NCI-H1436 treated with DMSO at 0.1 percent for 48 hours (cell line): ENCODE data around the gene PID1.

Experiments
- DNase-seq: peaks from one replicate; lab custom pipeline; 2025; lab: John Stamatoyannopoulos, UW

PID1 gene

DNA sequence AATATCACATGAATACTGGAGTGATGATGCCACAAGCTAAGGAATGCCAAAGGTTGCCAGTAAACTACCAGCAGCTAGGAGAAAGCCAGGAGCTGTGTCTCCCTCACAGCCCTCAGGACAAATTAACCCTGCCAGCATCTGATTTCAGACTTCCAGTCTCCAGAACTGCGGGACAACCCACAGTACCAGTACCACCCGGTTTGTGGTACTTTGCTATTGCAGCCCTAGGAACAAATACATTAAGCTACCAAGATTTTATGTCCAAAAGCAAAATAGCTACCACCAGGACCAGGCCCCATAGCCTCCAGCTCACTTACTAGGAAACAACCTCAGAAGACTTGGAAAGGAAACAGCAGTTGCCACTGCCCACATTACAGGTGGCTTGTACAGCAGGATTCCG lies 10.0 kb downstream of the PID1 start:
- no peak for DNase-seq

DNA sequence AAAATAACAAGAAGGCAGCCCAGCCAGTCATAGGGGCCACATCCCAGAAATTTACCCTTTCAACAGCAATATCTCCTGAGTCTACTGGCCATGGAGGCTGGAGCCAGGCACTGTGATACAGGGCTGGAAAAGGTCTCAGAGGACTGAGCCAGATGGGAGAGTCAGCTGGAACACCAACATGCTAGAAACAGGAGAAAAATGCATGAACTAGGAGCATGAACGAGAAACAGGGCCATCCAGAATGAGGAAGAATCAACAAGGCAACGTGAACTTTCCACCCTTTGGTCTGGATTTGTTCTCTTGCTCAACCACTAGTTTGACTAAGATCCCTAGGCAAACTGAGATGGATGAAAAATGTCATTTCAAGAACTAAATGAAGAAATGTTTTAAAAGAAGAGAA lies 13.1 kb downstream of the PID1 start:
- DNase-seq, result no peak

DNA sequence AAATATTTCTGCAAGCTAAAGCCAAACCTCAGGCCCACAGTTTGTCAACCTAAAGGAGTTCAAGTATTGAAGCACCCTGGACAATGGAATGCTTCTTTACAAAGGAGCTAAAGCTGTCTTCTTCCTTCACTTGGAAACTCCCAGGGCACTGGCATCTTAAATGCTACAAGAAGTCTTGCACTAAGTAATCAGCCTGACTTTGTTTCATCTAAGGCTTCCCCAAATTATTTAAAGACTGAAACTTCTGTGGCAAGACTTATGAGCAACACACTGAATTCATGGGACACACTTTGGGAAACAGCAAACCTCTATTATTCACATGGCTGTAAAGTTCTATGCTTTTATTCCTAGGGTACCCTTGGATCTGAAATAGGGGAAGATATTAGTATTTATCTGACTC lies 14.7 kb downstream of the PID1 start:
- no peak for DNase-seq

DNA sequence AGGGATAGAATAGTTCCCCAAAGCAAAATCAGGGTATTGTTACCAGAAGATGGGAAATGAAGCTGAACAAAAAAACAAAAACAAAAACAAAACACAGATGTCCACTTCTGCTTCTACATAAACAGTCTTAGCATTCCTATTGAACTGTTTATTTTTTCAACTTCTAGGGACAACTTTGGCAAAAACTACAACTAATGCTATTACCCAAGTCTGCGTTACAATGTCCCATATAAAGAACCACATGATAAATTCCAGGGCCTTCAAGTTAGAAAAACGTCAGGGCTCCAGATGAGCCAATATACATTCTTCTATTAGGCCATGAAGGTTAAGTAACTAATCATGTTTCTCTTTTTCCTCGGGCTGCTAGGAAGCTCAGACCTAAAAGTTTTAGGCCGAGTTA lies 16.9 kb downstream of the PID1 start:
- no peak for DNase-seq

DNA sequence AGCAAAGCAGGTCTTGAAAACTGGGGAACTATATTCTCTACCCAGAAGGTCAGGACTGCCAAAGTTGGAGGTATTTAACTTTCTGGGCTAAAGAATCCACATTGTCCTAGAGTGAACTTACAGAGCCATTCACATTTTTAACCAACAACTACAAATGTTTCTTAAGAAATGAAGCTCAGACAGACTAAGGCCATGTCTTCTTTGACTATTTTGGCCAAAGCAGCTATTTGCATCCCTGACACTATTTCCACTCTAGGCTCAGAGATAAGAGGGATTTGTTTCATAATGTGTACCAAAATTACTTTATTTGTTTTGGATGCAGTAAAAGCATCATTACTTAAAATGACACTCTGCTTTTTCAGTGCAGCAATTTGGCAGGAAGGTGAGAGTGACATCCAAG lies 18.1 kb downstream of the PID1 start:
- DNase-seq, result no peak

DNA sequence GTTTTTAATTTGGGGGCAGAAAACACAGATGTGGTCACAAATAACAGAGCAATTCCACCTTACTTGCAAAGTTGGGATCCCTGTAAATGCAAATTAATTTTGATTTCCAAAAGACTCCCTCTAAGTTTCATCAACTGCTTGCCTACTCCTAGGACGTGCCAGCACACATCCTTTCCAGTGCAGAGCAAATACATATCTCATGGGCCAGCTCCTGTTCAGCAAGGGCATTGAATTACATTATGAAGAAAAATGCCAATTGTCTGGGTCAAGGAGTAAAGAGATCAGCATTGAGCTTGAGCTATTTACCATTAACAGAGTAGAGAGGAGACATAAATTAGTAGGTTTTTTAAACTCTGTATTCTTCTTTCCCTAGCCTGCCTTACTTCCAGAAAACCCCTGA lies 18.8 kb downstream of the PID1 start:
- DNase-seq, result no peak

DNA sequence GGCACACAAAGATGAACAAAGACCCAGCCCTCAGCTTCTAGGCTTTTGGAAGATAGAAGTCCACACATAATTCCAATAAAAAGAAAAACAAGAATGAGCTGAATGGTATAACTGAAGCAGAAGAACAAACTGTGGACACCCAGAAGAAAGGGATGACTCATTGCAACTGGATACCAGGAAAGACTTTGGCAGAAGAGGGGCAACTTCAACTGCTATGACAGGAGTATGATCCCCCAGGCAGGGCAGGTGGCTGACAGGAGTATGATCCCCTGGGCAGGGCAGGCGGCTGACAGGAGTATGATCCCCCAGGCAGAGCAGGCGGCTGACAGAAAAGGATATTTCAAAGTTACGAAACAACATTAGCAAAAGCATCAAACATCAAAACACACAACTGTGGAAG lies 21.6 kb downstream of the PID1 start:
- DNase-seq, result no peak

DNA sequence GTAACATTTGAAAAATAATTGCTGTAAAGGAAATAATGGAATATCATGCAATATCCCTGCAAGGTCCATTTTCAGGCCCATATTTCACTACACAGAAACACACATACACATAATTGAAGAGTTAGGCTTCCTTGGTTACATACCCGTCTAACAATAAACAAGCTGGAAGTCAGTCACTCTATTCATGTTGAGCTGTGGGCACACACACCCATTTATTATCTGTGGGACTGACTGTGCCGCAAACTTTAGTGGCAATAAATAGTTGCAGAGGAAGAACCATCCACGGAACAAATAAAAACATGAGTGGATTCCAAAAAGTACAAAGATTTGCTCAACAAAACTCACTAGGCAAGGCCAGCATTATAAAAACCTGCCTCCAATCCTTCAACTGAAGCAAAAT lies 24.8 kb downstream of the PID1 start:
- DNase-seq, result no peak

DNA sequence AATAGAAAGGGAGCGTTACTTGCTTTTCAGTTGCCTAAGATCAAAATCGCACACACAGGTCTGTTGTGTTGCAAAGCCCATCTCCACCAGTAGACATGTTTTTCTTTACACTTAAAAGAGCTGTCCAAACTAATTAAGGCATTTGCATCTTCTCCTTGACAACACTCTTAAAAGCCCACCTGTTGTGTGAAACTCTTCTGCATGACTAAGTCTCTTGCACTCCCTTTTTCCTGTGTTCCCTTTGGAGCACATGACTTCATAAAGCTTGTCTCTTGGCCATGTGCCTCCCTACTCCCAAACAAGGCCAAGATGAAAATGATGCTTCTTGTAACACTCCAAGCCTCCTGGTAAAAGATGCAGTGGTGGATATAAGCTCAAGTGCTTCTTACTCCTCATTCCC lies 26.1 kb downstream of the PID1 start:
- DNase-seq, result no peak

DNA sequence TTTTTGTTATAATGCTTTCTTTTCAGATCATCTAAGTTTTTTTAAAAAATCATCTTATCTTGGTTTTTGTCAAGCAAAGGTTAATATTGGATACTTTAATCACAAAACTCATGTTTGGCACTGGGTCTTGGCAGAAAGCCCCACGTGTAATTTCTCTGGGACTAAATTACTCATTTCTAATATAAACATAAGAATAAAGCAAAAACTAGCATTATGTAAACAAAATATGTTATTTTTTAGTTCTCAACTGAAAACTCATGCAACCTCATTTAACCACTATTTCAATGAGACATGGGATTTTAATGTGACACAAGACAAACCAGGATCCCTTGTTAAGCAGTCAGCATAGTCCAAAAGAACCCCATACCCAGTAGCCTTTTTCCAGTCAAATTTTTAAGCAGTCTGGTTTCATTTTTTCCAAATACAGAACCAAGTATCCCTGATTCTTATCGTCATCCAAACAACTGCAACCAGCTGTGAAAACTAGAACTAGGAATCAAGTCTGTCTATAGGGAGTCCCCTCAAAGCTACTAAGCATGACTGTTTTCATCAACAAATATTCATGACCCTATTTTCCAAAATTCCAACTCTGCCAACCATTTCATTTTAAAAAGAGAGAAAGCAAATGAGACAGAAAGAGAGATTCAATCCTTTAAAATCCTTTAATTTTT lies 27.1 kb downstream of the PID1 start:
- DNase-seq, result no peak

DNA sequence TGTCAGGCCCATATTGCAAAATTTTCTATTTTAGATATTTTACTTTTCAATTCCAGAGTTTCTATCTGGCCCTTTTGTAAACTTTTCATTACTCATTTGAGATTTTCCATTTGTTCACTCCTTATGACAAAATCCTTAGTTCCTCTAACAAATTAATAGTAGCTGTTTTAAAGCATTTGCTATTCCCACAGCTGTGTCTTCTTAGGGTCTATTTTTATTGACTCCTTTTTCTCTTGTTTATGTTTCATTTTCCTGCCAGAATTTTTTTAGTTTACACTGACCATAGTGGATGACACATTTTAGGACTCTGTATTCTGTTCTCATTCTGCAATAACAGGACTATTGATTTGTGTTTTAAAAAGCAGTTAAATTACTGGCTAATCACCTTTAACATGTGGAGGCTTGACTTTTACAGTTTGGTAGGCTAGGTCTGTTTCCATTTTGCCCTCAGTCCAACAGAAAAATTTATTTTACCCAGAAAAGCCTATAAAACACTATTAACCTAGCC lies 30.0 kb downstream of the PID1 start:
- DNase-seq, result no peak

DNA sequence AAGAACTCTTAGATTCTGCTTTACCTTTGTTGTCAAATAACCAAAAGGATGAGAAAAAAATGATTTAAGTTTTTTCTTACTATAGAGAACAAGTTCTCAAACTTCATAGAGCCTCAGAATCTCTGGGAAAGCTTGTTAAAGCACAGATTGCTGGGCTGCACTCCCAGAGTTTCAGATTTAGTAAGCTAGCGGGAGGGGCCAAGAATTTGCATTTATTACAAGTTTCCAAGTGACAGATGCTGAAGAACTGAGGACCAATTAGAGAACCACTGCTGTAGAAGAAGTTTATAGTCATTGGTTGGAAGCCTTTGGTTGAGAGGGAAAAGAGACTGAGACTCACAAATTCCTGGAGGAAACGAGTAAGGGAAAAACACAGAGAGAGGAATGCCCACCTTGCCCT lies 32.1 kb downstream of the PID1 start:
- no peak for DNase-seq

DNA sequence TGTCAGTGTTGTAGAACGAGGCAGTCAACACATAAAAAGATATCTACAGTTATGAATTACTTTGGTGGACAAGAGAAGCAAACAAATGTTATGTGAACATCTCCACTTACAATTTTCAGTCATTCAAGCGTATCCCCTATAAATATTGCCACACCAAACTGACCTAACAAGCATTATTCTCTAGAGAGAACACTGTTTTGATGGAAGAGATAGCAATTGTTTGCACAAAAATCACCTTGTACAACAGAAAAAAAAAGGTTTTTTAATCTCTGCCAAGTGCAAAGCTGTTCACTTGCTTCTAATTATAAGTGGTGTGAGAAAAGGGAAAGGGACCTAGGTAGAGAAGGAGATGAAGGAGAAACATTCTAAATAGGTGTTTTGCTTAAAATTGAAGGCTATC lies 33.8 kb downstream of the PID1 start:
- no peak for DNase-seq

DNA sequence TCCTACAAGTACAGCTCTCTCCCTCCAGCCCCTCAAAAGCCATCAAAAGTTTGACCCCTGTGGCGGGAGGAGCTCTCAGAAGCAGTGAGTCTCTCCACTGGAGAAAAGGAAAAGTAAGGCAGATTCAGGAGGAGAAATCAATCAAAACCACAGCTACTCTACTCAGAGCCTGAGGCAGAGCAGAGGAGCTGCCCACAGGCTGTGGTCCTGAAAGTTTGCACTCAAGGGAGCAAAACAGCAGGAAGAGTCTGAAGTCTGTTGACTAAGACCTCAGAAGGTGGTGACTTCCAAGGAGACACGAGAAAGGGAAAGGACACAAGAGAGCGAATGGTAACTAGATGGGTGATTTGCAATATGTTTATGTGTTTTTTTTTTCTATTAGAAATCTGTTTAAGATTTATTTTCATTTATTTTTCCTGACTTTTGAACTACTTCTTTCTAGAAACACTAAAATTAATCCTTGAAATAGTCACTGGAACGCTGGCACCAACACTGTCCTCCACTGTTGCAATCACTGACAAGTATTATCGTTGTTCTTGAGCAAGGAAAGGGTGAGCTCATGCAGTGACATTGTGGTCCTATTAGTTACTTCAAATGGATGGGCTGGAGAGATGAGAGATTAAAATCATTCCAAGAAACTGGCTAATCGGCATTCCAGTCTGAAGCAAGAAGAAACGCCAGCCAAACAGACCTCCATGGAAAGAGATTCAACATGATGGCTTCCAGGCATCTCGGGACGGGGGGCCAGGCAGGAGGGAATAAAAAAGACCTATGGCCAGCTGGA lies 35.8 kb downstream of the PID1 start:
- no peak for DNase-seq

DNA sequence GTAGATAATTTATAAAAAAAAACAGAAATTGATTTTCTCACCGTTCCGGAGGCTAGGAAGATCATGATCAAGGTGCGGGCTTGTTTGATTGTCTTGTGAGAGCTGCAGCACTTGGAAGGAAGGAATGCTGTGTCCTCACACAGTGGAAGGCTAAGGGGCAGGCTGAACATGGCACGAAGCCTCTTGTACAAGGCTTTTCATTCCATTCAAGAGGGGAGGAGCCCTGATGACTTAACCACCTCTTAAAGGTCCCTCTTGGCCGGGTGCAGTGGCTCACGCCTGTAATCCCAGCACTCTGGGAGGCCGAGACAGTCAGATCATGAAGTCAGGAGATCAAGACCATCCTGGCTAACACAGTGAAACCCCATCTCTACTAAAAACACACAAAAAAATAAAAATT lies 39.2 kb downstream of the PID1 start:
- no peak for DNase-seq

DNA sequence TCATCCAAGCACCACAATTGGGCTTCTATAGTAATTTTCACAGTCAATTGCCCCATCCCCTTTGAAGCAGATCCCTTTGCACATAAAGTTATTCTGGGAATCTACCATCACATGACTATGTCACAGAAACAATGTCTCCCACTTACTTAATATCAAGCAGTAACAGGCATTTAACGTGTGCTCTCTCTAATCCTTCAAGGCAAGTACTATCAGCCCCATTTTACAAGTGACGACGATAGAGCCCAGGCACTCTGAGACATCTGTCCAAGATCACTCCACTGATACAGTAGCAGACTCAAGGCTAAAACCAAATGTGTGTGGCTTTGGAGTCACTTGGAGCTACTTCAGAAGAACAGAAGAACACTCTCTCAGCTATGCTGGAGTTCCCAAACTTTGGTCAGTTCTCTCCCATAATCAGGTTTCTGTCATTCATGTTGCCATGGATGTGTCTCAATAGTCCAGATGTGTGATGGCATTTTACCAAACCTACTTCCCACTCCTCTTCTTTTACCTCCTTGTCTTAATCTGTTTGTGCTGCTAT lies 39.7 kb downstream of the PID1 start:
- no peak for DNase-seq

DNA sequence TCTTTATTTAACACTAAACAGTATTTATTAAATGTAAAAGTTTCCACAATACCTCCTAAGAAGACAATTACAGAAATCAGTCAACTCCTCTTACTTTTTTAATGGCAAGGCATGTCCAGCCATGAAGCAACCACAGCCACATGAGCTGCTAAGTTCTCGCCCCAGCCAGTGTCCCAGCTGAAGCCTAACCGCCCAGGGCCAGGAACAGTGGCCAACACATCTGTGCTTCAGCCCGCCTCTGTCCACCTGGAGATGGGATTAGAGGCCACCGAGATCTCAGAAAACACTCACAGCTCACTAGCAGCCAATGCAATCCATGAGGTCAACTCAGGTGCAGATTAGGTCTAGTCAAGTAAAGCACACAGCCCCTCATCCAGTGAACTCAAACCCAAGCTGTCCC lies 40.2 kb downstream of the PID1 start:
- DNase-seq, result no peak

DNA sequence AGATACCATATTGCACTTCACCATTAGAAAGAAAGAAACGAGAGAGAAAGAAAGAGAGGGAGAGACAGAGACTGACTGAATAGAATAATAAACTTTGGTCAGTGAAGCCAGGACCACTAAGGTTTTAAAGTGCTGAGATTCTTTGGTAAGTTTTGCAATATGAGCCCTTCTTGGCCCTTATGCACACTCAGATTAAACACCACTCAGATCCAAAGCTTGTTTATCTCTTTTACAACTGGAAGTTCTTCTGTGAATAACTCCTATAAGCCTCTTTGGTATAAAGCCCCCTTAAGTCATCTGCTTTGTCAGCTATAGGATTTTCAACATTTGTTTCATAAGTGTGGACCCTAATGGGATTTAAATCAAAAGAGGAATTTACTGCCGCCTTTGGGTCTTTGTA lies 40.8 kb downstream of the PID1 start:
- DNase-seq, result no peak

DNA sequence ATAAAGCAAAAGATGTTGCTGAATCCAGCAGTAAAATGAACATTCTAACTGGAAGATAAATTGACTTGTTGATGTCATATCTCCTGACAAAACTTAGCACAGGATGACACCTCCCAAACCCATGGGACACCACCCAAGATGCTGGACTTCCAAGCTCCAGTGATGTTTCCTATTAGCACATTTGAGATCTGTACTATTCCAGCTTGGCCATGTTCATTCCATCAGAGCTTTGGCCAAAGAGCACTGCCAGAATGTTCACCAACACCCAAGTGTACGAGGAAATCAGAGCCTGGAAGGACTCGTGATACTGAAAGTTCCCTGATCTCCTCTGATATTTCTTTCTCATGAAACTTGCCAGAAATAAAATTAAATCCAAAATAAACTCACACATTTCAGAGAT lies 44.7 kb downstream of the PID1 start:
- DNase-seq, result no peak

DNA sequence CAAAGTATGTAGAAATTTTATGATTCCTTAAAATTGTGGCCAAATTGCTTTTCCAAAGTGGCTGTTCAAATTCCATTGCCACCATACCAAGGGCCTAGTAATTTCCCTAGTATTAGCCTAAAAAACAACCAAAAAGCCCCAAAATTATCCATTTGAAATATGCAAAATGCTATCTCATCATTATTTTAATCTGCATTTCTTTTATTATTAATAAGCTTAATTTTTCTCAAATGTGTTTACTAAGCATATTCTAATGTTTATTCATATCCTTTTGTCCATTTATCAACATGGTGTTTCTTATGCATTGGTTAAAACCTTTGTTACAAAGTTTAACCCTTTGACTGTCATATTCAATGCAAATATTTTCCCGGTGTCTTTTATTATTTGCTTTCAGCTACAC lies 48.0 kb downstream of the PID1 start:
- DNase-seq, result no peak

DNA sequence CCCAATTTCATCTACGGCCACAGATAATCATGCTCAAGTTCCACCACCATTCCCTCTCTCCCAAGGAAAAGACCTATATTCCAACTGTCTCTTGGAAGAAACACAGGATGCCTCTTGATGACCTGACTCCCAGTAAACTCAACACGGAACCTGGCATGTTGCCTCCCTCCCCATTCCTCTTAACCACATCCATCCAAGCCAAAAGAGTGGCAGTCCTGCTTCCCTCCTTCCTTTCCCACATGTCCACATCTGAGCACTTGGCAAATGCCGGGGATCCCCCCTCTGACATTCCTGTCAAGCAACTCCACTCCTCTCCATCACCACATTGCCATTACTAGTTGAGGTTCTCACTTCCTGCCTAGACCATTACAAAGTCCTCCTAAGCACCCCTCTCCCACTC lies 49.4 kb downstream of the PID1 start:
- DNase-seq, result no peak

DNA sequence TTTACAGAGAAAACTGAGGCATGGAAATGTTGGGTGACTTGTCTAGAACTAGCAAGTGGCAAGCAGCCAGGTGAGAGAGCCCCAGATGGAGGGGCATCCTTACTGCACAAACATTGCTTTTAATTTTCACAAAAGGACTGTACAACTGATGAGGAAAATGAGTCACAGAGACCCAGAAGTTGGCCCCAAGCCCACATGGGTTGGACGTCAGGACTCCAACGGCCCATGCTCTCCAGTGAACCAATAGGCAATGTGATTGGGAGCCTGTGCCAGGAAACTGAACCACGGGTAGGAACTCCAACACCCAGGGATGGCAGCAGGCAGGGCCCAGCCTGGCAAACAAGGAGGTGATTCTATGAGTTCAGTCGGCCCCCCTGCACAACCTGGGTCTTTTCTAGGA lies 50.8 kb downstream of the PID1 start:
- no peak for DNase-seq

DNA sequence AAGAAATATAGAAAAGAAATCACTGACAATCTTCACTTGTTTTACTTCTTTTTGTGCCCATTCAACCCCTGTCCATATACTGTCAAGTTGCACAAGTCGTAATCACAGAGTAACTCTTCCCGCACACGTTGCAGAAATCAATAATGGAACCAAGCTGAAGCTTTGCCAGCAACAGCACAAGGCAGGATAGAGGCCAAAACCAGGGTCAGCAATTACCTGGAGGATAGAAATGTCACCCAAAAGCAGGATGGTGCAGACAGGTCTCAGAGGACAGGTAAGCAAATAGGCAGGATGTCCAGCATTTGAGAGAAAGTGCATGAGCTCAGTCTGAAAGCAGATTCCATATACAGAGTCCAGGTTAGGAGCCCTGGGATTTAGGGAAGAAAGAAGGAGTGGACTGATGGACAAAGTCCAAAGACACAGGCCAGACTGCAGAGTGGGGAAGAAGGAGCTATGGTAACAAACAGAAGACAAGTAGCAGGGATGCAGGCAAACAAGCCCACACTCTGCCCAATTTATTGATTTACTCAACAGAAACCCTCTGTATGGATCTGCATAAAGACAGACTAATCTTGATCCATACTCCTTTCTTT lies 52.7 kb downstream of the PID1 start:
- no peak for DNase-seq
